ENCODE measurements around the gene PRDM5.

PRDM5 gene

DNA sequence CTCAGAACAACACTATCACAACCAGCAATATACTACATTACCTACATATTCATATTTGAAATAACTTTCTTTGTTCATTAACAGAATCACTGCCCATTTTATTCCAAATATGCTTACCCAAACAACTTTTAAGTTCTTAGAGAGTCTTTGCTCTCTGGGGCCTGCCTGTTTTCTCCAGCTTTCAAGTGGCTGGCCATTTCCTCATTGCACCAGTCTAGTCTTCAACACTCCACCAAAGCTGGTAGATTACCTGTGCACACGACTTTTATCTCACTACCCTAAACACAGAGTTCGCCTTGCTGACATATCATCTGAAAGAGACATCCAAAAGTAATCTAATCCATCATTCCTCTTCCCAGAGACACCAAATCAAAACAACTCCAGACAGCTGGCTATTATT, 66.2 kb downstream of the PRDM5 start:
- no peaks in the 10 kb centered on the region for H3K36me3 ChIP-seq (ENCODE audit: control insufficient read depth in 1 of 2, insufficient read depth in 2 of 2, low read length in 2 of 2)
- H3K14ac ChIP-seq (ENCODE audit: low read length) = no peak overlapping the region
- H3K23ac ChIP-seq (ENCODE audit: low read length) = no peak overlapping the region
- WGBS (ENCODE audit: extremely low coverage, insufficient coverage, insufficient read length) = no CpG with 5 or more reads among the region's 2 CpGs
- no peak overlapping the region for H3K27ac ChIP-seq (ENCODE audit: low read depth, low read length)
- no peaks in the 10 kb centered on the region for H3K4me1 ChIP-seq (ENCODE audit: control insufficient read depth in 1 of 2, insufficient read depth in 2 of 2, low read length in 2 of 2)
- H3K4ac ChIP-seq (ENCODE audit: low read depth, low read length) = no peak overlapping the region
- no peak overlapping the region for H2BK120ac ChIP-seq (ENCODE audit: insufficient read depth, low read length, poor library complexity)
- no peaks in the 10 kb centered on the region for H3K9me3 ChIP-seq (ENCODE audit: insufficient read depth, low read depth, low read length)
- no peaks in the 10 kb centered on the region for H3K79me2 ChIP-seq (ENCODE audit: control insufficient read depth, insufficient read depth, low read length, poor library complexity)
- no peaks in the 10 kb centered on the region for H3K27me3 ChIP-seq (ENCODE audit: insufficient read depth, low read length)
- H2BK5ac ChIP-seq (ENCODE audit: low read depth, low read length, poor library complexity) = no peak overlapping the region
- no peak for DNase-seq
- H3K4me2 ChIP-seq (ENCODE audit: low read length) = no peak overlapping the region
- no peak overlapping the region for H4K12ac ChIP-seq (ENCODE audit: low read depth, low read length)
- no peak overlapping the region for H2AFZ ChIP-seq (ENCODE audit: insufficient read depth, low read length, poor library complexity)
- no peaks in the 10 kb centered on the region for H3K79me1 ChIP-seq (ENCODE audit: low read length)
- H2AK5ac ChIP-seq (ENCODE audit: low read length) = no peak overlapping the region
- H4K8ac ChIP-seq (ENCODE audit: low read depth, low read length) = no peak overlapping the region
- H2BK12ac ChIP-seq (ENCODE audit: low read length) = no peak overlapping the region
- H3K4me3 ChIP-seq (ENCODE audit: low read depth, low read length) = no peak overlapping the region
- H4K91ac ChIP-seq (ENCODE audit: low read depth, low read length) = no peak overlapping the region
- H3K18ac ChIP-seq (ENCODE audit: low read length) = no peak overlapping the region
- no peak overlapping the region for H3K9ac ChIP-seq (ENCODE audit: low read length)

DNA sequence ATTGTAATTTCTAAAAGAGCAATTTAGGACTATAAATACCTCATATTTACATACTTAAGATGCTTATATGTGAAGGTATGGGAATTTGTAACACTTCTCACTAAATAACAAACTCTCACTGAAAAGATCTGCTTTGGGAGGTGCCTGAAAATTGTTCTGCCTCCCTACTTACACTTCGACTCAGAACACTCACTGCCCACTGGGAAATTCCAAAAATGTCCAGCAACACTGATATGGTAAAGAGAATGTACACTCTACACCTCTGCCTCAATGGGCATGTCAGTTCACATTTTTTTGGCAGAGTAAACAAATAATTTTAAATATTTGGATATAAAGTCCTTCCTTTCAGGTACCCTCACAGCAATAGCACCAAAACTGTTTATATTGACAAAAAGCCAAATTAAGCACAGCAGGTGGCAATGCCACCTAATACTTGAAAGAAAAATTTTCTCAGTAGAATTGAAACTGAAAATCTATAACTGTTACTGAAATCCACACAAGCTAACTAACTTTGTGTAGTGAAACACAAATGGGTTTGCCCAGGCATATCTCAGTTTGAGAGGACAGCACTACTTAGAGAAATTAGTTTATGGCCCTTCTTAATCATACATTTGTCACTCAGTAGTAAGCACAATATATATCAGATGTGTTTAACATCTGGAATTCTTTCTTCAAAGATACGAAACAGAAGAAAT, 67.1 kb downstream of the PRDM5 start:
- H4K12ac ChIP-seq (ENCODE audit: low read depth, low read length) = no peak overlapping the region
- no peaks in the 10 kb centered on the region for H3K36me3 ChIP-seq (ENCODE audit: control insufficient read depth in 1 of 2, insufficient read depth in 2 of 2, low read length in 2 of 2)
- no peak overlapping the region for H3K14ac ChIP-seq (ENCODE audit: low read length)
- DNase-seq = no peak
- H2BK5ac ChIP-seq (ENCODE audit: low read depth, low read length, poor library complexity) = no peak overlapping the region
- no peak overlapping the region for H2AK5ac ChIP-seq (ENCODE audit: low read length)
- no peak overlapping the region for H2BK12ac ChIP-seq (ENCODE audit: low read length)
- H3K4me2 ChIP-seq (ENCODE audit: low read length) = no peak overlapping the region
- H3K4me3 ChIP-seq (ENCODE audit: low read depth, low read length) = no peak overlapping the region
- no peaks in the 10 kb centered on the region for H3K27me3 ChIP-seq (ENCODE audit: insufficient read depth, low read length)
- H3K18ac ChIP-seq (ENCODE audit: low read length) = no peak overlapping the region
- no peaks in the 10 kb centered on the region for H3K4me1 ChIP-seq (ENCODE audit: control insufficient read depth in 1 of 2, insufficient read depth in 2 of 2, low read length in 2 of 2)
- H3K4ac ChIP-seq (ENCODE audit: low read depth, low read length) = no peak overlapping the region
- no peak overlapping the region for H4K91ac ChIP-seq (ENCODE audit: low read depth, low read length)
- H2BK120ac ChIP-seq (ENCODE audit: insufficient read depth, low read length, poor library complexity) = no peak overlapping the region
- H2AFZ ChIP-seq (ENCODE audit: insufficient read depth, low read length, poor library complexity) = no peak overlapping the region
- H3K9me3 ChIP-seq (ENCODE audit: insufficient read depth, low read depth, low read length) = no peaks in the 10 kb centered on the region
- no CpG with 5 or more reads among the region's 2 CpGs for WGBS (ENCODE audit: extremely low coverage, insufficient coverage, insufficient read length)
- H3K79me1 ChIP-seq (ENCODE audit: low read length) = no peaks in the 10 kb centered on the region
- H3K23ac ChIP-seq (ENCODE audit: low read length) = no peak overlapping the region
- no peak overlapping the region for H3K27ac ChIP-seq (ENCODE audit: low read depth, low read length)
- H3K79me2 ChIP-seq (ENCODE audit: control insufficient read depth, insufficient read depth, low read length, poor library complexity) = no peaks in the 10 kb centered on the region
- H3K9ac ChIP-seq (ENCODE audit: low read length) = no peak overlapping the region
- no peak overlapping the region for H4K8ac ChIP-seq (ENCODE audit: low read depth, low read length)

DNA sequence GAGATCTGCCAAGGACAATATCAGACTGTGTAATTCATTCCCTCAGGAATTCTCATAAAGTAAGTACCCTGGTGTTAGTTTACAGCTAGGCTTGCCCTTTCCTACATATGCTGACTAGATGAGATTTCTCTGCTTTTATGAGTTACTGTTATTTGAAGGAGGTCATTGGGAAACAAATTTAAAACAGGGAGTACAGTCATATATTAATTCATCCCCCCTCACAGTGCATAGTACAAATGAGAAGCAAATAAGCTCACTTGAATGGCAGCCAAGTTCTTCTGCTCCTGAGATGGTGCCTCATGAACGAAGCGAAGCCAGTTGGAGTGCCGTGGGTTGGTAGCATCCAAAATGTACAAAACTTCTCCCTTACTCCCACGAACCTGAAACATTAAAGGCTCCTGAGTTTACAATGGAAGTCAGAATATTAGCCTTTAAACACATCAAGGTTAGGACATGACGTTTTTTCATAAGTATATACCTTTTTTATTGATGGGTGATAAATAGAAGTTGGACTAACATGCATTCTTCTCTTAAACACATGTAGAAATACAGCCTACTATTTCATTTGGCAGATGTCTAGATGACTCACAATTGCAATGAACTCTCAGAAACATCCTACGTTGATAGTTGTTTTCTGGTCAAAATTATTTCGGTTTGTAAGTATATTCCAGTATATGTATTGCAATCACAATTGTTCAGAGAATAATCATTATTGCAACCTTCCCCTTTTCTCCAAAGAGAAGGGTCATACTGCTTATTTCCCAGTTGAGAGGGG, 69.2 kb downstream of the PRDM5 start:
- Histone ChIP-seq H3K9ac (ENCODE audit: low read length) (no peak overlapping the region), H3K36me3 (ENCODE audit: control insufficient read depth in 1 of 2, insufficient read depth in 2 of 2, low read length in 2 of 2) (no peaks in the 10 kb centered on the region), H3K23ac (ENCODE audit: low read length) (no peak overlapping the region), H3K4me2 (ENCODE audit: low read length) (no peak overlapping the region), H3K9me3 (ENCODE audit: insufficient read depth, low read depth, low read length) (no peaks in the 10 kb centered on the region), H2BK12ac (ENCODE audit: low read length) (no peak overlapping the region), H3K79me1 (ENCODE audit: low read length) (no peaks in the 10 kb centered on the region), H3K4ac (ENCODE audit: low read depth, low read length) (no peak overlapping the region), H2AK5ac (ENCODE audit: low read length) (no peak overlapping the region), H4K8ac (ENCODE audit: low read depth, low read length) (no peak overlapping the region), H2AFZ (ENCODE audit: insufficient read depth, low read length, poor library complexity) (no peak overlapping the region), H3K27ac (ENCODE audit: low read depth, low read length) (no peak overlapping the region), H4K12ac (ENCODE audit: low read depth, low read length) (no peak overlapping the region), H3K4me1 (ENCODE audit: control insufficient read depth in 1 of 2, insufficient read depth in 2 of 2, low read length in 2 of 2) (no peaks in the 10 kb centered on the region), H2BK5ac (ENCODE audit: low read depth, low read length, poor library complexity) (no peak overlapping the region), H3K27me3 (ENCODE audit: insufficient read depth, low read length) (no peaks in the 10 kb centered on the region), H3K18ac (ENCODE audit: low read length) (no peak overlapping the region), H3K14ac (ENCODE audit: low read length) (no peak overlapping the region), H3K4me3 (ENCODE audit: low read depth, low read length) (no peak overlapping the region), H3K79me2 (ENCODE audit: control insufficient read depth, insufficient read depth, low read length, poor library complexity) (no peaks in the 10 kb centered on the region), H4K91ac (ENCODE audit: low read depth, low read length) (no peak overlapping the region), H2BK120ac (ENCODE audit: insufficient read depth, low read length, poor library complexity) (no peak overlapping the region)
- no peak for DNase-seq
- no CpG with 5 or more reads among the region's 7 CpGs for WGBS (ENCODE audit: extremely low coverage, insufficient coverage, insufficient read length)

DNA sequence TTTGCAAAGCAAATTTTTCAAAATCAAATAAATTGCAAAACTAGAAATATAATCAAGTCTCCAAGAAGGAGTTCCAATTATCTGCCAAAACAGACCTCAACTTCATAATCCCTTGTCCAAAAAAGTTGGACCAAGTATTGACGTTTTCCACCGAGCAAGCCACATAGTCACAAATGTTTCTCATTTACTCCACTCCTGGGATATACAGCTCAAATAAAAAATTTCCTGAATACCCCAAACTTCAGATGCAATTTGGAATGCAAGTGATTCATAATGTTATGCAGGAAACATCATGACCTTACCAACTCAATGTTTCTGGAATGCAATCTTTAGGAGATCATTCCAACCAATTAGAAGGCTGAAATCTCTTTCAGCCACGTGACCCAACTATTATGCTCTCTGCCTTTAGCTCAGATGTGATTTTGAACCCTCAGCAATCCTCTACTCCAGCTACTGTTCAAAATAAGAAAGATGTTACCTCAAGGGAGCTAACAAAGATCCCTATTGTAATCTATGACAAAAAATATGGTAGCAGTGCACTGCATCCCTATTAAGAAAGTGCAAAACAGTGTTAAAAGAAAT, 72.4 kb downstream of the PRDM5 start:
- DNase-seq = no peak
- no peaks in the 10 kb centered on the region for H3K4me1 ChIP-seq (ENCODE audit: control insufficient read depth in 1 of 2, insufficient read depth in 2 of 2, low read length in 2 of 2)
- H3K4me2 ChIP-seq (ENCODE audit: low read length) = no peak overlapping the region
- no peak overlapping the region for H2BK120ac ChIP-seq (ENCODE audit: insufficient read depth, low read length, poor library complexity)
- no peaks in the 10 kb centered on the region for H3K27me3 ChIP-seq (ENCODE audit: insufficient read depth, low read length)
- H3K36me3 ChIP-seq (ENCODE audit: control insufficient read depth in 1 of 2, insufficient read depth in 2 of 2, low read length in 2 of 2) = no peaks in the 10 kb centered on the region
- no peak overlapping the region for H4K12ac ChIP-seq (ENCODE audit: low read depth, low read length)
- H3K18ac ChIP-seq (ENCODE audit: low read length) = no peak overlapping the region
- H2BK5ac ChIP-seq (ENCODE audit: low read depth, low read length, poor library complexity) = no peak overlapping the region
- no peak overlapping the region for H2BK12ac ChIP-seq (ENCODE audit: low read length)
- H2AFZ ChIP-seq (ENCODE audit: insufficient read depth, low read length, poor library complexity) = no peak overlapping the region
- no peak overlapping the region for H2AK5ac ChIP-seq (ENCODE audit: low read length)
- H3K9ac ChIP-seq (ENCODE audit: low read length) = no peak overlapping the region
- no peaks in the 10 kb centered on the region for H3K79me1 ChIP-seq (ENCODE audit: low read length)
- no peak overlapping the region for H3K23ac ChIP-seq (ENCODE audit: low read length)
- no peak overlapping the region for H4K8ac ChIP-seq (ENCODE audit: low read depth, low read length)
- H3K9me3 ChIP-seq (ENCODE audit: insufficient read depth, low read depth, low read length) = no peaks in the 10 kb centered on the region
- no peaks in the 10 kb centered on the region for H3K79me2 ChIP-seq (ENCODE audit: control insufficient read depth, insufficient read depth, low read length, poor library complexity)
- no peak overlapping the region for H3K14ac ChIP-seq (ENCODE audit: low read length)
- H3K4ac ChIP-seq (ENCODE audit: low read depth, low read length) = no peak overlapping the region
- no peak overlapping the region for H3K4me3 ChIP-seq (ENCODE audit: low read depth, low read length)
- no peak overlapping the region for H3K27ac ChIP-seq (ENCODE audit: low read depth, low read length)
- H4K91ac ChIP-seq (ENCODE audit: low read depth, low read length) = no peak overlapping the region
- WGBS (ENCODE audit: extremely low coverage, insufficient coverage, insufficient read length) = no CpG with 5 or more reads among the region's 3 CpGs
